HCT116 (cell line): Measurements from ENCODE around the gene PODN. TPM values are rescaled to one million over a fixed set of nuclear protein-coding genes. Genes with fewer than 3 reads are reported as not detected.

Source experiments
- ATAC-seq: fragments of 200-7000 bp; cut with Tn5 transposase; 2 replicates; pipeline ENCODE4 v1.9.1; 2020; ENCODE audit warnings: mild to moderate bottlenecking, moderate library complexity
- BruUV-seq: library from RNA; stranded (reverse); fragments of 400-500 nt; replicated peaks from 2 replicates; lab custom pipeline; 2021; lab: Mats Ljungman, UMichigan
- CTCF ChIA-PET: fragments of 300-600 bp; sonication (Branson Sonifier 250); formaldehyde crosslinking; loops from one replicate; lab custom pipeline; 2021; ENCODE audit warnings: antibody characterized with exemption; lab: Charles Lee
- POLR2A ChIA-PET: fragments of 300-600, 350-600 bp; sonication (Branson Sonifier 250); formaldehyde crosslinking; loops from one replicate; lab custom pipeline; 2021; ENCODE audit warnings: antibody characterized with exemption; lab: Charles Lee
- RAD21 ChIA-PET, 2 experiments: fragments of 300-600 bp; sonication (Branson Sonifier 250); formaldehyde crosslinking; loops; one replicate each; lab custom pipeline; 2023; ENCODE audit warnings: low total read pairs in 2 of 2; ENCODE audit not compliant: uncharacterized antibody in 2 of 2, unreplicated experiment in 2 of 2, low non-redundant PET in 1 of 2; lab: Charles Lee
- DNase-seq: peaks from one replicate; pipeline ENCODE4 v3.0.0-alpha.2; 2010; ENCODE audit warnings: low read depth, low spot score
- H2AFZ ChIP-seq: fragments of 200-600 bp; shearing (Covaris generic), sonication (generic); 2 replicates; pipeline ENCODE4 v1.6.1; 2017; ENCODE audit warnings: low read depth, mixed run types, mixed read lengths, antibody characterized with exemption, low read length; ENCODE audit not compliant: poor library complexity, severe bottlenecking
- H3K27ac ChIP-seq: 2 replicates; pipeline ENCODE4 v1.5.1; 2012; ENCODE audit warnings: low read depth, low read length
- H3K27me3 ChIP-seq: fragments of 200-600 bp; sonication (generic); 2 replicates; pipeline ENCODE4 v1.6.1; 2016; ENCODE audit warnings: mixed run types, low read length, mixed read lengths; ENCODE audit not compliant: insufficient read depth
- H3K36me3 ChIP-seq, 2 experiments: fragments of 200-500 bp in 1 of 2; fragments of 200-600 bp in 1 of 2; sonication (Bioruptor generic) in 1 of 2; sonication (generic) in 1 of 2; 2 replicates each; pipeline versions ENCODE4 v1.5.1 to v1.6.1; 2014 to 2016; ENCODE audit warnings: low read length in 2 of 2, inconsistent platforms in 1 of 2, mixed read lengths in 1 of 2, mixed run types in 1 of 2; ENCODE audit not compliant: insufficient read depth in 2 of 2, control insufficient read depth in 1 of 2
- H3K4me1 ChIP-seq, 2 experiments: fragments of 200-600 bp in 1 of 2; sonication (generic) in 1 of 2; 2 replicates each; pipeline versions ENCODE4 v1.5.1 to v1.6.1; 2012 to 2017; ENCODE audit warnings: low read length in 2 of 2, inconsistent platforms in 1 of 2, mild to moderate bottlenecking in 1 of 2, mixed read lengths in 1 of 2, mixed run types in 1 of 2, moderate library complexity in 1 of 2; ENCODE audit not compliant: insufficient read depth in 2 of 2, control insufficient read depth in 1 of 2
- H3K4me2 ChIP-seq: fragments of 200-600 bp; sonication (generic); 2 replicates; pipeline ENCODE4 v1.6.1; 2017; ENCODE audit warnings: mixed run types, low read length, mixed read lengths
- H3K4me3 ChIP-seq, 2 experiments: fragments of 200-600 bp in 1 of 2; sonication (generic) in 1 of 2; replicated peaks in 1 of 2; 2 replicates each; pipeline ENCODE4 v1.5.1; 2011 to 2016; ENCODE audit warnings: low read length in 2 of 2, control low read depth in 1 of 2, low read depth in 1 of 2, mild to moderate bottlenecking in 1 of 2, mixed read lengths in 1 of 2, mixed run types in 1 of 2
- H3K79me2 ChIP-seq: fragments of 200-600 bp; sonication (generic); 2 replicates; pipeline ENCODE4 v1.6.1; 2017; ENCODE audit warnings: mild to moderate bottlenecking, mixed run types, low read length, moderate library complexity, mixed read lengths; ENCODE audit not compliant: insufficient read depth
- H3K9ac ChIP-seq: fragments of 200-600 bp; sonication (generic); 2 replicates; pipeline ENCODE4 v1.6.1; 2016; ENCODE audit warnings: low read length, mixed read lengths
- H3K9me2 ChIP-seq: fragments of 200-600 bp; sonication (generic), shearing (Covaris generic); 2 replicates; pipeline ENCODE4 v1.6.1; 2017; ENCODE audit warnings: mixed run types, mild to moderate bottlenecking, moderate library complexity; ENCODE audit not compliant: insufficient read depth
- H3K9me3 ChIP-seq, 2 experiments: fragments of 200-500 bp in 1 of 2; fragments of 200-600 bp in 1 of 2; sonication (Bioruptor generic) in 1 of 2; sonication (generic) in 1 of 2; 2 replicates each; pipeline ENCODE4 v1.6.1; 2014 to 2017; ENCODE audit warnings: low read length in 2 of 2, mixed read lengths in 2 of 2, inconsistent platforms in 1 of 2, low read depth in 1 of 2, mild to moderate bottlenecking in 1 of 2, mixed run types in 1 of 2, moderate library complexity in 1 of 2; ENCODE audit not compliant: control insufficient read depth in 1 of 2, insufficient read depth in 1 of 2
- H4K20me1 ChIP-seq: fragments of 200-600 bp; sonication (generic), shearing (Covaris generic); 2 replicates; pipeline ENCODE4 v1.6.1; 2017; ENCODE audit warnings: mixed run types, mild to moderate bottlenecking, moderate library complexity; ENCODE audit not compliant: insufficient read depth
- CEBPB ChIP-seq: IDR thresholded peaks from 2 replicates; pipeline ENCODE4 v1.6.1; 2012; ENCODE audit warnings: low read depth
- EGR1 ChIP-seq: IDR thresholded peaks from 2 replicates; pipeline ENCODE4 v1.6.1; 2012; ENCODE audit warnings: low read depth
- EZH2phosphoT487 ChIP-seq: fragments of 200-600 bp; IDR thresholded peaks from 2 replicates; pipeline ENCODE4 v1.6.1; 2018; ENCODE audit warnings: antibody characterized with exemption, borderline replicate concordance
- FOSL1 ChIP-seq: IDR thresholded peaks from 2 replicates; pipeline ENCODE4 v1.6.1; 2012; ENCODE audit warnings: low read depth
- JUND ChIP-seq: IDR thresholded peaks from 2 replicates; pipeline ENCODE4 v1.6.1; 2012
- MAX ChIP-seq: IDR thresholded peaks from 2 replicates; pipeline ENCODE4 v1.6.1; 2012
- POLR2A ChIP-seq: IDR thresholded peaks from 2 replicates; pipeline ENCODE4 v1.7.0; 2011; ENCODE audit warnings: borderline replicate concordance; ENCODE audit not compliant: insufficient read depth, insufficient read length; ENCODE audit errors: extremely low read depth
- RAD21 ChIP-seq: IDR thresholded peaks from 2 replicates; pipeline ENCODE4 v1.6.1; 2012; ENCODE audit warnings: low read depth, mild to moderate bottlenecking
- REST ChIP-seq: IDR thresholded peaks from 2 replicates; pipeline ENCODE4 v1.6.1; 2012; ENCODE audit warnings: low read depth
- SIN3A ChIP-seq: IDR thresholded peaks from 2 replicates; pipeline ENCODE4 v1.6.1; 2012; ENCODE audit warnings: low read depth
- TCF7L2 ChIP-seq: IDR thresholded peaks from 2 replicates; pipeline ENCODE4 v1.7.0; 2011; ENCODE audit warnings: borderline replicate concordance, inconsistent platforms; ENCODE audit not compliant: insufficient read depth, insufficient read length; ENCODE audit errors: extremely low read depth
- YY1 ChIP-seq: IDR thresholded peaks from 2 replicates; pipeline ENCODE4 v1.6.1; 2011; ENCODE audit warnings: low read length, low read depth, moderate library complexity, mild to moderate bottlenecking; ENCODE audit not compliant: insufficient replicate concordance; ENCODE audit errors: extremely low read depth
- intact Hi-C: fragments of 100-400 bp; cut with micrococcal nuclease; formaldehyde crosslinking; loops from 2 replicates; pipeline ENCODE4 v1.10.0; 2022
- total RNA-seq: library from RNA; stranded (reverse); gene quantifications from one replicate; pipeline ENCODE4 v1.2.1, GENCODE V29; 2021; ENCODE audit not compliant: unreplicated experiment

The PODN gene
- total RNA-seq, 1 experiment from 2014 or later, result 0.22 TPM

GRCh38 chr1:53074313-53075154 lies 12.5 kb downstream of the PODN start (continued):
- TF ChIP-seq REST, result no peak

- TF ChIP-seq MAX, result no peak
- TF ChIP-seq YY1, result no peak
- TF ChIP-seq SIN3A, result no peak
- TF ChIP-seq POLR2A, result no peak
- TF ChIP-seq CEBPB, result no peak
- TF ChIP-seq RAD21, result no peak
- TF ChIP-seq FOSL1, result no peak
- TF ChIP-seq TCF7L2, result no peak
- TF ChIP-seq JUND, result no peak
- TF ChIP-seq EZH2phosphoT487, result no peak
- TF ChIP-seq EGR1, result no peak
- ChIA-PET CTCF (no interaction called here), RAD21 (no interaction called here), POLR2A (no interaction called here)
- Histone ChIP-seq H3K9ac (no peak overlapping the region), H3K4me2 (no peak overlapping the region), H3K79me2 (no peaks in the 10 kb centered on the region), H3K9me3 (no peaks in the 10 kb centered on the region), H3K4me1 (no peaks in the 10 kb centered on the region), H4K20me1 (no peaks in the 10 kb centered on the region), H3K9me2 (no peaks in the 10 kb centered on the region), H2AFZ (no peak overlapping the region), H3K27ac (no peak overlapping the region), H3K27me3 (no peaks in the 10 kb centered on the region), H3K36me3 (no peaks in the 10 kb centered on the region), H3K4me3 (no peak overlapping the region)
- DNase-seq, result no peak
- intact Hi-C loops, result no loop called here
- ATAC-seq, result no peak
- no TSS peak for BruUV-seq
These were observed 13.2 kb downstream of the PODN start for GRCh38 chr1:53075206-53075605.
